Spinal cord (tissue), 10 donors: ENCODE measurements around the gene ARMC9. TPM values are rescaled to one million over a fixed set of nuclear protein-coding genes. Genes with fewer than 3 reads are reported as not detected.

Source experiments
- DNase-seq, 6 donors: peaks; one replicate each; pipeline versions ENCODE4 v3.0.0 to v3.0.0-alpha.2; 2013 to 2015; ENCODE audit warnings: low spot score in 6 of 6, low read depth in 4 of 6
- H3K27ac ChIP-seq: one replicate; pipeline ENCODE4 v1.5.1; 2013; ENCODE audit warnings: low read depth, low read length, control low read depth
- H3K27me3 ChIP-seq: one replicate; pipeline ENCODE4 v1.6.1; 2013; ENCODE audit warnings: low read length; ENCODE audit not compliant: control insufficient read depth, insufficient read depth
- H3K36me3 ChIP-seq: one replicate; pipeline ENCODE4 v1.6.1; 2013; ENCODE audit warnings: low read length; ENCODE audit not compliant: control insufficient read depth, insufficient read depth
- H3K4me1 ChIP-seq: one replicate; pipeline ENCODE4 v1.6.1; 2013; ENCODE audit warnings: low read length; ENCODE audit not compliant: control insufficient read depth, insufficient read depth
- H3K4me3 ChIP-seq: one replicate; pipeline ENCODE4 v1.5.1; 2013; ENCODE audit warnings: low read depth, low read length, control low read depth
- H3K9me3 ChIP-seq: one replicate; pipeline ENCODE4 v1.6.1; 2013; ENCODE audit warnings: low read length; ENCODE audit not compliant: control insufficient read depth, insufficient read depth
- WGBS: methylation state at CpG from one replicate; pipeline ENCODE4 v1.1.5; 2013; ENCODE audit warnings: missing lambda C conversion rate; ENCODE audit not compliant: insufficient coverage; 5-methylcytosine and 5-hydroxymethylcytosine counted together
- polyA plus RNA-seq, 2 donors: library from polyadenylated mRNA; unstranded; fragments of 120-200 nt; gene quantifications; one replicate each; pipeline ENCODE4 v1.2.1, GENCODE V29; 2013; ENCODE audit not compliant: insufficient read length in 2 of 2
- total RNA-seq, 2 donors: library from RNA; depleted of rRNA in 1 of 2; stranded (reverse); fragments of 120-200 nt in 1 of 2; fragments of >200 nt in 1 of 2; gene quantifications; one replicate each; pipeline versions ENCODE4 v1.2.3 to v1.2.4, GENCODE V29; 2013 to 2014
- donor health status: healthy.

The ARMC9 gene
- total and polyA plus RNA-seq, 4 donors, result 14.4 to 27.6 (median 21.3) TPM

DNA sequence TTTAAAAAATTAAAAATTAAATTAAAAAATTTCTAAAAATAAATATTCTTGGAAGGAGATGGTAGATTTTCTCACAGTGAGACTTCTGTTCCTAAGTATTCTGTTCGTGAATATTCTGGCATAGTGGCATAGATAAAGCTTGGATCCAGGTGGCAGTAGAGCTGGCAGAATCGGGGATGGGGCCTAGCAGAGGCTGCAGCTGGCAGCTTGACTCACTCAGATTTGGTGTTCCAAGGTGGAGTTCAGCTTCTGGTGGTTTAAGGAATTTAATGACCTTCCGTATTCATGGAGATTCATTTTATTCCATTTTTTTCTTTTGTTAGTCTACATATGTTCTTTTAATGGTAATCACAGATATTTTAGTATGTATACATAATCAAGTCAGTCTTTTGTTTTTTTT lies 19.9 kb downstream of the ARMC9 start:
- Histone ChIP-seq H3K4me1 (no peaks in the 10 kb centered on the region), H3K9me3 (no peaks in the 10 kb centered on the region), H3K36me3 (peaks cover 31% of the 10 kb centered on the region), H3K4me3 (no peak overlapping the region), H3K27ac (no peak overlapping the region), H3K27me3 (no peaks in the 10 kb centered on the region)
- peak in 1 of 6 donors; percentile 36 for DNase-seq
- 44% methylated on average over 1 of the region's 3 CpGs for WGBS

DNA sequence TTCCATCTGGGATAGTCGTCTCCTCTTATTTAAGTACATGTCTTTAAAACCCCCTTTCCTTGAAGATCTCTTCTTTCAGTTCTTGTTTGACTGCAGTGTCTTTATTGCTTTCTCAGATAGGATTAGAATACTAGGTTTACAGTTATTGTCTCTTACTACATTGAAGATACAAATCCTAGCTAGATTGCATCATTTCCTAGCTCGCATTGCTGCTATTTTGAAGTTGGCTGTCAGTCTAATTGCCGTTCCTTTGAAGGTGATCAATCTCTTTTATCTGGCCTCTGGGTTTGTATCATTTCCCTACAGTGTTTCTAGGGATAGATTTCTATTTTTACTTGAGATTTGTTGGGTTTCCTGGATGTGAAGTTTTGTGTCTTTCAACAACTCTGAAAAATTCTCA lies 20.9 kb downstream of the ARMC9 start:
- Histone ChIP-seq H3K9me3 (no peaks in the 10 kb centered on the region), H3K27ac (no peak overlapping the region), H3K4me3 (no peak overlapping the region), H3K4me1 (no peaks in the 10 kb centered on the region), H3K27me3 (no peaks in the 10 kb centered on the region), H3K36me3 (peaks cover 27% of the 10 kb centered on the region)
- DNase-seq, result no peak
- 80% methylated on average over 1 of the region's 3 CpGs for WGBS

DNA sequence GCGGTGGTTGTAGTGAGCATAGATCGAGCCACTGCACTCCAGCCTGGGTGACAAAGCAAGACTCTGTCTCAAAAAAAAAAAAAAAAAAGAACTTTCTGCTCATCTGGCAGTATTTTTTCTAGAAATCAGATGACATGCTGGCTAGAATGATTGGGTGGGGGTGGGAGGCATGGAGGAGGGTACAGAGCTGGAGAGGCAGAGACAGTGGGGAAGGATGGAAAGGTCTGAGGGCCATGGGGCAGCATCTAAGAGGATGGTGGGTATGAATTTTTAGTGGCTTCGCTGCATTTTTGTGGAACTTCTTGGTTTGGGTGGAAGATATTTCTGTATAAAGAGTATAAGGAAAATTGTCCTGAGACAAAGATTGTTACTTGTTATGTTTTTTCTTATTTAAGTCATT lies 23.3 kb downstream of the ARMC9 start:
- Histone ChIP-seq H3K27me3 (no peaks in the 10 kb centered on the region), H3K4me3 (no peak overlapping the region), H3K9me3 (no peaks in the 10 kb centered on the region), H3K4me1 (no peaks in the 10 kb centered on the region), H3K27ac (no peak overlapping the region), H3K36me3 (peaks cover 17% of the 10 kb centered on the region)
- DNase-seq, result no peak
- WGBS, result 100% methylated on average over 2 of the region's 3 CpGs

DNA sequence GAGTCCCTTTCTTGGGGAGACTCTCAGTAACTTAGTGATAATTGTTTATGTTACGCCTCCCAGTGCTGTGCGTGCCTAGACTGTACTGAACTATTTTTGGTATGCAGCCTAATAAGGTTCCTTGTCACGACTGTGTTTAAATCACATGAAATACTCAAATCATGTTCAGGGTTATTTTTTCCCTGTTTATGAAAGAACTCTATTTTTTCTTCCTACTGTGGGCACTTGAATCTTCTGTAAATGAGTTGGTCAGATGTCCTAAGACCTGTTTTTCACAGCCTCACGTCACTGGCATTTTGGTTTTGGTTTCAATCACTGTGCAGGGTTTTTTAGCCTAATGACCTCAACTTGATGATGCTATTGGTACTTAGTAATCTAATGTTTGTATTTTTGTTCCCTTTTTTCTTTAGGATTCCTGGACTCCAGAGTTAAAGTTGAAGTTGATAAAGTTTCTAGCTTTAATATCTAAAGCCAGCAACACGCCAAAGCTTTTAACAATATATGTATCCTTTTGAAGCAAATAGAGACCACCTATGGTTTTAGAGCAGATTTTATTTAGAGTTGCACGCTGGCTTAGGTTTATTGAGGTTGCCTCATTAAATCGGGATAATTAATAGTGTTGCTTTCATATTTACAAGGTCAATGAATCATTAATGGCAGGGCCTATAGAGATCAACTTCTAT lies 24.0 kb downstream of the ARMC9 start:
- no peaks in the 10 kb centered on the region for H3K27me3 ChIP-seq
- no peak overlapping the region for H3K4me3 ChIP-seq
- H3K27ac ChIP-seq, result no peak overlapping the region
- peaks cover 13% of the 10 kb centered on the region for H3K36me3 ChIP-seq
- DNase-seq, result no peak
- no peaks in the 10 kb centered on the region for H3K9me3 ChIP-seq
- H3K4me1 ChIP-seq, result peaks cover under 1% of the 10 kb centered on the region
- 69% methylated on average over 3 of the region's 7 CpGs for WGBS

DNA sequence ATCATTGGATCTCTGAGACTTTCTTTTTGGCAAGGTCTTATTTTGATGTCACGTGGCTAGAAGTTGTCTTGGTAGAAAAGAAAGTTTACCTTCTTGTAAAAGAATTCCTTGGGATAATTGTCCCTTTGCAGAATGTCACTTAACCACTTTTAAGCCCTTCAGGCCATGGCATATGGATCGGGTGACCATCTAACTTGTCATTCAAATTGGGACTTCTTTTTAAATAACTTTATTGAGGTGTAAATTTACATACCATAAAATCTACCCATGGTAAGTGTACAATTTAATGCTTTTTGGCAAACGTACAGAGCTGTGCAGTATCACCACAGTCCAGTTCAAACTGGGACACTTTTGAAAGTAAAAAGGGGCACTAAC lies 24.6 kb downstream of the ARMC9 start:
- no peak for DNase-seq
- Histone ChIP-seq H3K27ac (no peak overlapping the region), H3K9me3 (no peaks in the 10 kb centered on the region), H3K27me3 (no peaks in the 10 kb centered on the region), H3K4me1 (peaks cover 5% of the 10 kb centered on the region), H3K4me3 (no peak overlapping the region), H3K36me3 (peaks cover 16% of the 10 kb centered on the region)
- WGBS, result no CpG with 5 or more reads among the region's 3 CpGs

DNA sequence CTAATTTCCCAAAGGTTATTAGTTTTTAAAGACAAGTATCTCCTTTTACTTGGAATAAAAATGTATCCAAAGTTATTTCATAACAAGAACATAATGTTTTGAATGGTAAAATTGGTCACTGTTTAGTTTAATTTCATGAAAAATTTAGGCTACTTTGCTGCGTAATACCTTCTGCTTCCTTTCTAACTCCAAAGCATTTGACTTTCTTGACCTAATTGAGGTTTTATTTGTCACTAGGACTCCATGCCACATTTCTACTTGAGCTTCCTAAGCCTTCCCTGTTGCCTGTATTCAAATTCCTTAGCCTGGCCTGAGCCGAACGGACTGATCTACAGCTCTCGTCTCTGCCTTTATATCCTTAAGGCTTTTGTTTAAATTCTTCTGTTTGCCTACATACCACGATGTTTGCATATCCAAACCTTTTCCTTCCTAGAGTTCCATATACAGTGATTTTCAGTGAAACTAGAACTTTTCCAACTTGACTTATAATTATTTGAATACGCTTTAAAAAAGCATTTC lies 25.1 kb downstream of the ARMC9 start:
- DNase-seq, result no peak
- H3K36me3 ChIP-seq, result peaks cover 20% of the 10 kb centered on the region
- H3K27ac ChIP-seq, result no peak overlapping the region
- 55% methylated on average over 5 of the region's 6 CpGs for WGBS
- no peak overlapping the region for H3K4me3 ChIP-seq
- H3K4me1 ChIP-seq, result peaks cover 10% of the 10 kb centered on the region
- H3K9me3 ChIP-seq, result no peaks in the 10 kb centered on the region
- H3K27me3 ChIP-seq, result no peaks in the 10 kb centered on the region

DNA sequence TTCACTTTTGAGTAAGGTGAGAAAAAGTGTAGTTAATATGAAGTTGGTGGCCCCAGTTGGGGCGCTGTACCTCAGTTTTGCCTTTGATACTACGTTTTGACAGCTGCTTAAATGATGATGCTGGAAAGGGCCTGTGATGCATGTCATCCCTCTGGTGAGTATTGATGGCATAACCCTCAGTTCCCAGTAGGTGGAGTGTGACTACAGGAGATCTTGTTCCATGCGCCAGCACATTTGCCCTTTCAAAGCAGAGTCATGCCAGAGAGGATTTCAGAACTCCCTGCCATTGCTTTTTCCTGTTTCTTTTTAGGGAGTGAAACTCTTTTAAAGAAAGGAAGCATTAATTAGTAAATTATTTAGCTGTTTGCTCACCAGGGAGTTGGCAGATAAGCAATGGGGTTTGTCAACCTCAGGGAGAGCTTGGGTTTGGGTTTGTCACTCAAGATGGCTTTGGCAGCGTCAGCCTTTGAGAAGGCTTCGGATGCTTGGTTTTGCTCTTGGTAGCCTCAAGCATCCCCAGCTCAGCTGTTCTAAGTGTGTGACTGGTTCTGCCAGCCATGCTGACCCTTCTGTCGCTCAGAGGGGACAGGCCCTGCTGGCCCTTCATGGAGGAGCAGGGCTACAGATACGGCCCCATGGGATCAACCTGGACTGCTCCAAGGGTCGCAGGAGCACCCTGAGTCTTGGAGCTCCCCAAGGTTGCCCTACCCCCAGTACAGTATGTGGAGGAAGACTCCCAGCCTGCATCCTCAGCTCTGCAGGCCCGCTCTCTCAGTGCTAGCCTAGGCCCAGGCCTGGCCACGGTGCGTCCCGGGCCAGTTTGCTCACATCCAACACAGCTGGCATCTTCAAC lies 29.1 kb downstream of the ARMC9 start:
- Histone ChIP-seq H3K27ac (no peak overlapping the region), H3K36me3 (peaks cover 8% of the 10 kb centered on the region), H3K9me3 (no peaks in the 10 kb centered on the region), H3K27me3 (no peaks in the 10 kb centered on the region), H3K4me3 (no peak overlapping the region), H3K4me1 (peaks cover 10% of the 10 kb centered on the region)
- 72% methylated on average over 12 of the region's 12 CpGs for WGBS
- DNase-seq, result peak; percentile 35 to 93 (median 64)

DNA sequence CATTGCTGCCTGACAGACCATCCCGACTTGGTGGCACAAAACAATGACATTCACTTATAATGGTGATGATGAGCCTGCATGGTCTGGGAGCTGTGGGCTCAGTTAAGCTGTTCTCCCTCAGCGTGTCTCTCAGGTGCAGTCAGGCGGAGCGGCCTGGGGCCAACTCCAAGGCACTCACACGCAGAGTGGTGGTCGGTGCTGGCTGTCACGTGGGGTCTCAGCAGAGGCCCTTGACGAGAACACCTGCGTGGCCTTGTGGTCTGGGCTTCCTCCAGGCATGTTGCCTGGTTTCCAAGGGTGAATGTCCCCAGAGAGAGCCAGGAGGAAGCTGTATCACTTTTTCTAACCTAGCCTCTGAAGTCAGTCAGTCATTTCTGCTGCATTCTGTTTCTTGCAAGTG lies 29.8 kb downstream of the ARMC9 start:
- no peaks in the 10 kb centered on the region for H3K9me3 ChIP-seq
- WGBS, result 77% methylated on average over 9 of the region's 9 CpGs
- peaks cover 10% of the 10 kb centered on the region for H3K4me1 ChIP-seq
- no peaks in the 10 kb centered on the region for H3K27me3 ChIP-seq
- DNase-seq, result no peak
- H3K36me3 ChIP-seq, result peaks cover 8% of the 10 kb centered on the region
- no peak overlapping the region for H3K27ac ChIP-seq
- no peak overlapping the region for H3K4me3 ChIP-seq

DNA sequence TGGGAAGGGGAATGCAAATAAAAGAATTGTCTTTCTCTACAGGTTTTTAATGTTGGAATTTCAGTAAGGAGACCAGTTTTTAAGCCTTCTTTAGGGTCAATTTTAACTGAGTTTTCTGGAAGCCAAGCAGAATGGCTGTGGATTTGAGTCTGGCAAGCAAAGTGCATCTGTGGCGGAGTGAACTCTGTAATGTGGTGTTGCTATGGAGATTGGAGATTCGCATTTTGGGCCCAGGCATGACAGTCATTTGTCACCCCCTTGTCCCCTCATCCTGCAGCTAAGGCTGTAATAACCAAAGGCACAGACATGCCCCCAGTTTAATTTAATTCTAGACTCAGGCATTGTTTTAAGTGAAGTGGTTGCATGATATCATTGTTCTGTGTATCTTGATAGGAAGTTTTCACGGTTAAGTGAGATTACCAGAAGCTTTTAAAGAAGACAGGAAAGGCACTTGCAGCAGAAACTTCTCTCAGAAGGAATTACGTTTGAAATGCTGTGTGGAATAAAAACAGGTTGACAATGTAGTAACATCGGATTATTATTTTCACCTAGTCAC lies 30.6 kb downstream of the ARMC9 start:
- DNase-seq, result peak in 4 of 6 donors; percentile 4 to 64 (median 41)
- peaks cover 10% of the 10 kb centered on the region for H3K4me1 ChIP-seq
- no peaks in the 10 kb centered on the region for H3K9me3 ChIP-seq
- H3K36me3 ChIP-seq, result peaks cover 8% of the 10 kb centered on the region
- H3K27ac ChIP-seq, result no peak overlapping the region
- 24% methylated on average over 2 of the region's 5 CpGs for WGBS
- H3K27me3 ChIP-seq, result no peaks in the 10 kb centered on the region
- no peak overlapping the region for H3K4me3 ChIP-seq
